Aorta (tissue), 5 donors: ENCODE data around the gene SLC51A. TPM values are rescaled to one million over a fixed set of nuclear protein-coding genes. Genes with fewer than 3 reads are reported as not detected.
"Not testable (repeated sequence)": the region's sequence is repeated elsewhere in the genome, so short reads cannot be mapped to it uniquely, and the experiment has no call there.

Source experiments
- ATAC-seq: fragments of 200-7000 bp; cut with Tn5 transposase; one replicate; pipeline ENCODE4 v1.9.1; 2022; ENCODE audit warnings: moderate library complexity; ENCODE audit not compliant: low FRiP score
- DNase-seq, 2 donors: peaks; one replicate each; pipeline ENCODE4 v3.0.0-alpha.2; 2020
- H3K27ac ChIP-seq, 2 donors: one replicate each; pipeline ENCODE4 v1.5.1; 2013; ENCODE audit warnings: low read length in 2 of 2, mild to moderate bottlenecking in 2 of 2, moderate library complexity in 2 of 2, control low read depth in 1 of 2, inconsistent platforms in 1 of 2, low read depth in 1 of 2
- H3K27me3 ChIP-seq, 2 donors: one replicate each; pipeline ENCODE4 v1.6.1; 2013; ENCODE audit warnings: control low read depth in 1 of 2, low read length in 1 of 2, mild to moderate bottlenecking in 1 of 2, moderate library complexity in 1 of 2; ENCODE audit not compliant: insufficient read depth in 2 of 2, control insufficient read depth in 1 of 2
- H3K36me3 ChIP-seq, 2 donors: one replicate each; pipeline ENCODE4 v1.6.1; 2013; ENCODE audit warnings: control low read depth in 1 of 2, low read length in 1 of 2, mild to moderate bottlenecking in 1 of 2; ENCODE audit not compliant: insufficient read depth in 2 of 2, control insufficient read depth in 1 of 2
- H3K4me1 ChIP-seq, 2 donors: one replicate each; pipeline ENCODE4 v1.6.1; 2013; ENCODE audit warnings: low read length in 2 of 2, control low read depth in 1 of 2, mild to moderate bottlenecking in 1 of 2, moderate library complexity in 1 of 2; ENCODE audit not compliant: insufficient read depth in 2 of 2, control insufficient read depth in 1 of 2
- H3K4me3 ChIP-seq, 2 donors: one replicate each; pipeline ENCODE4 v1.5.1; 2013; ENCODE audit warnings: low read length in 2 of 2, control low read depth in 1 of 2, mild to moderate bottlenecking in 1 of 2
- H3K9me3 ChIP-seq: one replicate; pipeline ENCODE4 v1.6.1; 2013; ENCODE audit warnings: mild to moderate bottlenecking, low read length; ENCODE audit not compliant: control insufficient read depth
- WGBS, 2 donors: extraction: QIAGEN DNeasy Blood & Tissue Kit; methylation state at CpG; one replicate each; pipeline ENCODE4 v1.1.7; 2013; 5-methylcytosine and 5-hydroxymethylcytosine counted together
- intact Hi-C, 2 donors: fragments of 100-400 bp; cut with DNase I; formaldehyde crosslinking; loops; one replicate each; pipeline versions ENCODE4 v1.14.2 to v1.15.0; 2022
- polyA plus RNA-seq, 2 donors: library from polyadenylated mRNA; stranded (reverse); fragments of 200-250 nt; gene quantifications; one replicate each; pipeline ENCODE4 v1.2.3, GENCODE V29; 2013
- total RNA-seq, 2 donors: library from RNA; stranded (reverse); fragmentation: NEBNext Ultra II Directional; extraction: Animal tissue kit (Norgen Biotek cat#: 25700); gene quantifications; one replicate each; pipeline ENCODE4 v1.2.1, GENCODE V29; 2021
- donor health status: healthy with polysubstance abuse.
- donor health status: Bipolar disorder and iron deficiency.
- donor health status: DM: no; HTN: no; CAD: no.
- donor health status: DM: no; HTN: no; CAD: no.
- donor health status: DM: yes; HTN: yes; CAD: no.

SLC51A gene
- total and polyA plus RNA-seq, 4 donors, result 0.49 to 10.6 TPM; not detected in 2

GRCh38 chr3:196198081-196198675 is 18.2 kb upstream of the SLC51A start:
- DNase-seq (no peak), ATAC-seq (no peak)
- intact Hi-C loops, result loop anchor here in 1 of 2 donors (5.0 kb wide), 1 partner anchor 126 kb away; no protein-coding TSS in a partner anchor
- Histone ChIP-seq H3K4me1 (no peaks in the 10 kb centered on the region), H3K4me3 (no peak overlapping the region), H3K27ac (no peak overlapping the region), H3K9me3 (no peaks in the 10 kb centered on the region), H3K27me3 (no peaks in the 10 kb centered on the region), H3K36me3 (no peaks in the 10 kb centered on the region)
- 87% methylated on average over 14 to 15 of the region's 15 CpGs for WGBS, 2 donors

- no peaks in the 10 kb centered on the region for H3K27me3 ChIP-seq
- ATAC-seq (no peak), DNase-seq (no peak)
- intact Hi-C loops, result loop anchor here in 1 of 2 donors (5.0 kb wide), 1 partner anchor 127 kb away; no protein-coding TSS in a partner anchor
- no peaks in the 10 kb centered on the region for H3K36me3 ChIP-seq
- WGBS, 2 donors, result 77 to 81% methylated on average over 18 to 19 of the region's 19 CpGs
- H3K4me1 ChIP-seq, result no peaks in the 10 kb centered on the region
- no peaks in the 10 kb centered on the region for H3K9me3 ChIP-seq
- no peak overlapping the region for H3K27ac ChIP-seq
- H3K4me3 ChIP-seq, result no peak overlapping the region
These were observed 17.3 kb upstream of the SLC51A start for GRCh38 chr3:196198771-196199753.

- Histone ChIP-seq H3K36me3 (no peaks in the 10 kb centered on the region), H3K27me3 (no peaks in the 10 kb centered on the region), H3K4me1 (no peaks in the 10 kb centered on the region), H3K9me3 (no peaks in the 10 kb centered on the region), H3K4me3 (no peak overlapping the region), H3K27ac (no peak overlapping the region)
- intact Hi-C loops, result no loop called here
- WGBS, 2 donors, result 33 to 46% methylated on average over 21 of the region's 21 CpGs
- peak in 1 of 2 donors; percentile 87 for DNase-seq
- ATAC-seq, result peak; percentile 34
These were observed 13.8 kb upstream of the SLC51A start for GRCh38 chr3:196202516-196202970.

GRCh38 chr3:196203846-196204245 is 12.5 kb upstream of the SLC51A start:
- intact Hi-C loops, result no loop called here
- 88 to 89% methylated on average over 3 of the region's 3 CpGs for WGBS, 2 donors
- H3K27ac ChIP-seq, result no peak overlapping the region
- H3K4me1 ChIP-seq, result no peaks in the 10 kb centered on the region
- H3K4me3 ChIP-seq, result no peak overlapping the region
- H3K27me3 ChIP-seq, result no peaks in the 10 kb centered on the region
- H3K36me3 ChIP-seq, result no peaks in the 10 kb centered on the region
- no peaks in the 10 kb centered on the region for H3K9me3 ChIP-seq
- DNase-seq, result no peak
- no peak for ATAC-seq

GRCh38 chr3:196205442-196206205 is 10.7 kb upstream of the SLC51A start:
- H3K36me3 ChIP-seq, DNase-seq, H3K27me3 ChIP-seq, H3K27ac ChIP-seq, H3K4me3 ChIP-seq, intact Hi-C loops, ATAC-seq, H3K4me1 ChIP-seq, H3K9me3 ChIP-seq: not testable (repeated sequence)
- 92 to 93% methylated on average over 9 of the region's 9 CpGs for WGBS, 2 donors

GRCh38 chr3:196207159-196207832 is 9.0 kb upstream of the SLC51A start:
- no peaks in the 10 kb centered on the region for H3K36me3 ChIP-seq
- 11 to 24% methylated on average over 18 to 60 of the region's 70 CpGs for WGBS, 2 donors
- H3K4me3 ChIP-seq, result no peak overlapping the region
- DNase-seq, result no peak
- H3K27ac ChIP-seq, result no peak overlapping the region
- intact Hi-C loops, result no loop called here
- peak; percentile 42 for ATAC-seq
- no peaks in the 10 kb centered on the region for H3K9me3 ChIP-seq
- no peaks in the 10 kb centered on the region for H3K4me1 ChIP-seq
- H3K27me3 ChIP-seq, result no peaks in the 10 kb centered on the region

GRCh38 chr3:196207833-196208607 is 8.3 kb upstream of the SLC51A start:
- no peak overlapping the region for H3K4me3 ChIP-seq
- ATAC-seq (peak; percentile 39), DNase-seq (peak in 1 of 2 donors; percentile 68)
- H3K4me1 ChIP-seq, result no peaks in the 10 kb centered on the region
- no peaks in the 10 kb centered on the region for H3K27me3 ChIP-seq
- intact Hi-C loops, result no loop called here
- no peaks in the 10 kb centered on the region for H3K36me3 ChIP-seq
- no peak overlapping the region for H3K27ac ChIP-seq
- H3K9me3 ChIP-seq, result no peaks in the 10 kb centered on the region
- 34 to 37% methylated on average over 39 to 49 of the region's 49 CpGs for WGBS, 2 donors
